B cell (primary cell): ENCODE measurements around the gene CCPG1. TPM values are rescaled to one million over a fixed set of nuclear protein-coding genes. Genes with fewer than 3 reads are reported as not detected.

ENCODE experiments used
- ATAC-seq: fragments of 200-7000 bp; cut with Tn5 transposase; one replicate; pipeline ENCODE4 v1.10.0; 2021; ENCODE audit warnings: low read depth, mild to moderate bottlenecking, moderate number of reproducible peaks, moderate library complexity
- CTCF ChIA-PET: fragments of 350-600 bp; sonication (Branson Sonifier 250); formaldehyde crosslinking; loops from one replicate; lab custom pipeline; 2021; ENCODE audit warnings: antibody characterized with exemption, inconsistent platforms; lab: Charles Lee
- POLR2A ChIA-PET: fragments of 350-600 bp; sonication (Branson Sonifier 250); formaldehyde crosslinking; loops from one replicate; lab custom pipeline; 2021; ENCODE audit warnings: antibody characterized with exemption; lab: Charles Lee
- DNase-seq: peaks from one replicate; pipeline ENCODE4 v3.0.0; 2013
- H2AFZ ChIP-seq: 2 replicates; pipeline ENCODE4 v1.6.1; 2012; ENCODE audit warnings: mild to moderate bottlenecking, low read depth, low read length; ENCODE audit not compliant: insufficient read depth, poor library complexity, severe bottlenecking
- H3K27ac ChIP-seq, 2 donors: 1 replicate in 1 of 2; 2 replicates in 1 of 2; pipeline ENCODE4 v1.5.1; 2012 to 2013; ENCODE audit warnings: low read length in 2 of 2, mild to moderate bottlenecking in 2 of 2, moderate library complexity in 1 of 2
- H3K27me3 ChIP-seq, 4 experiments: fragments of 200-600 bp in 1 of 4; sonication (generic) in 1 of 4; replicated peaks in 1 of 4; 1 replicate in 2 of 4; 2 replicates in 2 of 4; pipeline versions ENCODE4 v1.6.1 to v1.7.0; 2013 to 2016; ENCODE audit warnings: low read length in 3 of 4, mild to moderate bottlenecking in 2 of 4, mixed read lengths in 1 of 4, moderate library complexity in 1 of 4; ENCODE audit not compliant: insufficient read depth in 4 of 4, control insufficient read depth in 3 of 4; ENCODE audit errors: control extremely low read depth in 1 of 4
- H3K36me3 ChIP-seq, 2 experiments: replicated peaks in 1 of 2; 1 replicate in 1 of 2; 2 replicates in 1 of 2; pipeline versions ENCODE4 v1.6.1 to v1.7.1; 2013; ENCODE audit warnings: low read length in 1 of 2; ENCODE audit not compliant: insufficient read depth in 2 of 2, control insufficient read depth in 1 of 2; ENCODE audit errors: control extremely low read depth in 1 of 2, extremely low read depth in 1 of 2
- H3K4me1 ChIP-seq, 2 donors: fragments of 200-600 bp in 1 of 2; sonication (generic) in 1 of 2; 1 replicate in 1 of 2; 2 replicates in 1 of 2; pipeline versions ENCODE4 v1.5.1 to v1.6.1; 2013 to 2017; ENCODE audit warnings: low read length in 2 of 2; ENCODE audit not compliant: control insufficient read depth in 2 of 2, insufficient read depth in 2 of 2
- H3K4me2 ChIP-seq: replicated peaks from 2 replicates; pipeline ENCODE3; 2012; ENCODE audit warnings: mild to moderate bottlenecking, low read depth, low read length; ENCODE audit not compliant: poor library complexity, severe bottlenecking
- H3K4me3 ChIP-seq, 5 experiments: fragments of 200-600 bp in 1 of 5; sonication (generic) in 1 of 5; 1 replicate in 3 of 5; 2 replicates in 2 of 5; pipeline versions ENCODE4 v1.5.1 to v1.7.0; 2011 to 2016; ENCODE audit warnings: low read length in 4 of 5, mild to moderate bottlenecking in 4 of 5, low read depth in 2 of 5, control low read depth in 1 of 5, moderate library complexity in 1 of 5; ENCODE audit not compliant: insufficient read depth in 1 of 5; ENCODE audit errors: control extremely low read depth in 1 of 5, extremely low read depth in 1 of 5
- H3K79me2 ChIP-seq: fragments of 200-600 bp; sonication (generic); one replicate; pipeline ENCODE4 v1.6.0; 2016; ENCODE audit warnings: low read length; ENCODE audit not compliant: control insufficient read depth, insufficient read depth
- H3K9ac ChIP-seq: fragments of 200-600 bp; sonication (generic); 2 replicates; pipeline ENCODE4 v1.6.1; 2017; ENCODE audit warnings: mild to moderate bottlenecking, low read length, moderate library complexity
- H3K9me3 ChIP-seq, 3 donors: one replicate each; pipeline versions ENCODE4 v1.6.1 to v1.7.1; 2013; ENCODE audit warnings: low read length in 2 of 3; ENCODE audit not compliant: control insufficient read depth in 2 of 3, insufficient read depth in 1 of 3; ENCODE audit errors: control extremely low read depth in 1 of 3
- H4K20me1 ChIP-seq: 2 replicates; pipeline ENCODE4 v1.6.0; 2012; ENCODE audit warnings: mild to moderate bottlenecking, low read length; ENCODE audit not compliant: insufficient read depth, control insufficient read depth, poor library complexity, severe bottlenecking
- H3K27ac Mint-ChIP-seq: one replicate; pipeline ENCODE4 v1.8.0; 2021; ENCODE audit warnings: mixed read lengths
- H3K27me3 Mint-ChIP-seq: one replicate; pipeline ENCODE4 v1.8.0; 2021; ENCODE audit warnings: mixed read lengths
- H3K4me1 Mint-ChIP-seq: one replicate; pipeline ENCODE4 v1.8.0; 2021; ENCODE audit warnings: mixed read lengths
- H3K4me3 Mint-ChIP-seq: one replicate; pipeline ENCODE4 v1.8.0; 2021; ENCODE audit warnings: mixed read lengths
- H3K9me3 Mint-ChIP-seq: one replicate; pipeline ENCODE4 v1.8.0; 2022; ENCODE audit warnings: mixed read lengths; ENCODE audit not compliant: insufficient read depth
- CTCF ChIP-seq: fragments of 200-600 bp; IDR thresholded peaks from one replicate; pipeline ENCODE4 v1.8.0; 2022; ENCODE audit warnings: antibody characterized with exemption, mild to moderate bottlenecking
- EZH2 ChIP-seq: IDR thresholded peaks from 2 replicates; pipeline ENCODE4 v1.6.1; 2012; ENCODE audit warnings: borderline replicate concordance, low read depth, mild to moderate bottlenecking, moderate library complexity, low read length; ENCODE audit not compliant: insufficient read depth, poor library complexity, severe bottlenecking
- WGBS: methylation state at CpG from one replicate; pipeline ENCODE4 v1.1.5; 2013; ENCODE audit warnings: missing lambda C conversion rate; ENCODE audit not compliant: insufficient coverage; 5-methylcytosine and 5-hydroxymethylcytosine counted together
- intact Hi-C: fragments of 100-400 bp; cut with micrococcal nuclease; formaldehyde crosslinking; loops from one replicate; pipeline ENCODE4 v1.10.0; 2022
- polyA plus RNA-seq: library from polyadenylated mRNA; depleted of rRNA; stranded (reverse); fragments of >200 nt; gene quantifications from 2 replicates; pipeline ENCODE4 v1.2.3, GENCODE V29; 2012
- total RNA-seq, 2 donors: library from RNA; stranded (reverse); fragments of 120-200 nt in 1 of 2; gene quantifications; 1 replicate in 1 of 2; 2 replicates in 1 of 2; pipeline versions ENCODE4 v1.2.3 to v1.2.4, GENCODE V29; 2013 to 2022

CCPG1 gene
- total and polyA plus RNA-seq, 2 donors (not counting 1 experiment from before 2014, with no cell fraction given), result 3.5 to 32.1 TPM

GRCh38 chr15:55334371-55334770 lies 73.8 kb downstream of the CCPG1 start:
- no peak overlapping the region for H3K4me2 ChIP-seq
- WGBS, result 100% methylated on average over 1 of the region's 5 CpGs
- TF ChIP-seq EZH2 (no peak), CTCF (no peak)
- H3K4me3 Mint-ChIP-seq, result no peak overlapping the region
- no peaks in the 10 kb centered on the region for H3K79me2 ChIP-seq
- ChIA-PET CTCF (no interaction called here), POLR2A (no interaction called here)
- H3K36me3 ChIP-seq, result peaks cover 19 to 67% of the 10 kb centered on the region in 2 experiments
- no peaks in the 10 kb centered on the region for H4K20me1 ChIP-seq
- H3K9ac ChIP-seq, result no peak overlapping the region
- intact Hi-C loops, result no loop called here
- H3K27ac ChIP-seq, result no peak overlapping the region
- ATAC-seq (no peak), DNase-seq (no peak)
- no peaks in the 10 kb centered on the region for H3K4me1 Mint-ChIP-seq
- no peaks in the 10 kb centered on the region for H3K9me3 ChIP-seq
- no peak overlapping the region for H3K27ac Mint-ChIP-seq
- H3K4me3 ChIP-seq, result no peak overlapping the region
- no peaks in the 10 kb centered on the region for H3K4me1 ChIP-seq
- H3K27me3 Mint-ChIP-seq, result no peaks in the 10 kb centered on the region
- H2AFZ ChIP-seq, result no peak overlapping the region
- no peaks in the 10 kb centered on the region for H3K9me3 Mint-ChIP-seq
- no peaks in the 10 kb centered on the region for H3K27me3 ChIP-seq

- Histone ChIP-seq H3K9ac (no peak overlapping the region), H2AFZ (no peak overlapping the region), H3K36me3 (peaks cover 11 to 37% of the 10 kb centered on the region in 2 experiments), H3K27ac (no peak overlapping the region), H3K4me1 (peaks cover 8 to 14% of the 10 kb centered on the region in 2 donors), H3K4me3 (no peak overlapping the region), H3K9me3 (no peaks in the 10 kb centered on the region), H3K4me2 (no peak overlapping the region), H3K79me2 (peaks cover 20% of the 10 kb centered on the region), H3K27me3 (no peaks in the 10 kb centered on the region), H4K20me1 (no peaks in the 10 kb centered on the region)
- Mint-ChIP-seq H3K27me3 (no peaks in the 10 kb centered on the region), H3K27ac (no peak overlapping the region), H3K4me1 (peaks cover 21% of the 10 kb centered on the region), H3K9me3 (no peaks in the 10 kb centered on the region), H3K4me3 (no peak overlapping the region)
- TF ChIP-seq EZH2 (no peak), CTCF (no peak)
- ATAC-seq, result no peak
- intact Hi-C loops, result no loop called here
- POLR2A ChIA-PET, result interaction anchor here (1.3 kb wide), 1 partner anchor 9 kb away, joined by 3 read pairs; the partner anchor contains the start of genes PIGB and PIGBOS1
- no peak for DNase-seq
- CTCF ChIA-PET, result no interaction called here
- no CpG with 5 or more reads among the region's 1 CpG for WGBS
Observed at GRCh38 chr15:55327387-55327786, 80.8 kb downstream of the CCPG1 start.
